Left lung (tissue), 10 donors: Measurements from ENCODE around the gene ZBTB8A. TPM values are rescaled to one million over a fixed set of nuclear protein-coding genes. Genes with fewer than 3 reads are reported as not detected.
A peak's percentile ranks its signal among the peaks of the same experiment; 100 is the strongest.
"Not testable (repeated sequence)": the region's sequence is repeated elsewhere in the genome, so short reads cannot be mapped to it uniquely, and the experiment has no call there.

ENCODE experiments used
- ATAC-seq: fragments of 200-7000 bp; cut with Tn5 transposase; one replicate; pipeline ENCODE4 v1.9.1; 2020; ENCODE audit warnings: moderate library complexity
- DNase-seq, 4 donors: peaks; one replicate each; pipeline ENCODE4 v3.0.0-alpha.2; 2013 to 2020
- H3K27ac ChIP-seq, 2 donors: fragments of 200-600 bp; sonication (generic) in 1 of 2; one replicate each; pipeline versions ENCODE4 v1.5.0 to v1.8.0; 2020 to 2021
- H3K27me3 ChIP-seq, 2 donors: fragments of 200-600 bp; sonication (generic) in 1 of 2; one replicate each; pipeline versions ENCODE4 v1.5.0 to v1.8.0; 2020 to 2021
- H3K36me3 ChIP-seq, 2 donors: fragments of 200-600 bp; sonication (generic) in 1 of 2; one replicate each; pipeline versions ENCODE4 v1.5.0 to v1.8.0; 2020 to 2021
- H3K4me1 ChIP-seq, 2 donors: fragments of 200-600 bp; one replicate each; pipeline ENCODE4 v1.8.0; 2021
- H3K4me3 ChIP-seq, 2 donors: fragments of 200-600 bp; sonication (generic) in 1 of 2; one replicate each; pipeline versions ENCODE4 v1.5.0 to v1.8.0; 2020 to 2021; ENCODE audit warnings: mild to moderate bottlenecking in 1 of 2
- H3K9me3 ChIP-seq, 2 donors: fragments of 200-600 bp; sonication (generic) in 1 of 2; one replicate each; pipeline versions ENCODE4 v1.5.0 to v1.8.0; 2020 to 2021
- intact Hi-C, 2 donors: fragments of 100-400 bp; cut with DNase I; formaldehyde crosslinking; loops; one replicate each; pipeline versions ENCODE4 v1.11.2 to v1.14.2; 2022
- polyA plus RNA-seq, 6 donors: library from polyadenylated mRNA; unstranded; fragments of 120-200 nt; gene quantifications; one replicate each; pipeline ENCODE4 v1.2.1, GENCODE V29; 2013; ENCODE audit not compliant: insufficient read length in 6 of 6
- total RNA-seq, 2 donors: library from RNA; stranded (reverse); fragmentation: NEBNext Ultra II Directional; extraction: Animal tissue kit (Norgen Biotek cat#: 25700); gene quantifications; one replicate each; pipeline ENCODE4 v1.2.1, GENCODE V29; 2021
- TF ChIP-seq, protein P1 (sequence below), 2 donors: fragments of 200-600 bp; sonication (generic) in 1 of 2; IDR thresholded peaks; one replicate each; pipeline versions ENCODE4 v1.5.0 to v1.8.0; 2021; ENCODE audit warnings: antibody characterized with exemption in 2 of 2
- donor health status: DM: no; HTN: yes; CAD: no.
- donor health status: DM: no; HTN: no; CAD: no.

The ZBTB8A gene
- total and polyA plus RNA-seq, 8 donors: 8.6 to 17.3 (median 14.4) TPM

GRCh38 chr1:32541064-32541566, 1.9 kb downstream of the ZBTB8A start:
- DNase-seq: no peak
- no peak overlapping the region for H3K27ac ChIP-seq
- H3K4me1 ChIP-seq: peaks cover 0 to 21% of the 10 kb centered on the region in 2 donors
- TF ChIP-seq, protein P1, sequence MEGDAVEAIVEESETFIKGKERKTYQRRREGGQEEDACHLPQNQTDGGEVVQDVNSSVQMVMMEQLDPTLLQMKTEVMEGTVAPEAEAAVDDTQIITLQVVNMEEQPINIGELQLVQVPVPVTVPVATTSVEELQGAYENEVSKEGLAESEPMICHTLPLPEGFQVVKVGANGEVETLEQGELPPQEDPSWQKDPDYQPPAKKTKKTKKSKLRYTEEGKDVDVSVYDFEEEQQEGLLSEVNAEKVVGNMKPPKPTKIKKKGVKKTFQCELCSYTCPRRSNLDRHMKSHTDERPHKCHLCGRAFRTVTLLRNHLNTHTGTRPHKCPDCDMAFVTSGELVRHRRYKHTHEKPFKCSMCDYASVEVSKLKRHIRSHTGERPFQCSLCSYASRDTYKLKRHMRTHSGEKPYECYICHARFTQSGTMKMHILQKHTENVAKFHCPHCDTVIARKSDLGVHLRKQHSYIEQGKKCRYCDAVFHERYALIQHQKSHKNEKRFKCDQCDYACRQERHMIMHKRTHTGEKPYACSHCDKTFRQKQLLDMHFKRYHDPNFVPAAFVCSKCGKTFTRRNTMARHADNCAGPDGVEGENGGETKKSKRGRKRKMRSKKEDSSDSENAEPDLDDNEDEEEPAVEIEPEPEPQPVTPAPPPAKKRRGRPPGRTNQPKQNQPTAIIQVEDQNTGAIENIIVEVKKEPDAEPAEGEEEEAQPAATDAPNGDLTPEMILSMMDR (IDR thresholded peaks at IDR 0.05): no peak
- ATAC-seq: no peak
- peaks cover 0 to 33% of the 10 kb centered on the region in 2 donors for H3K27me3 ChIP-seq
- no peak overlapping the region for H3K4me3 ChIP-seq
- no peaks in the 10 kb centered on the region for H3K36me3 ChIP-seq
- H3K9me3 ChIP-seq: no peaks in the 10 kb centered on the region
- intact Hi-C loops: no loop called here

- intact Hi-C loops: no loop called here
- H3K27me3 ChIP-seq: no peaks in the 10 kb centered on the region
- TF ChIP-seq, protein P1 (IDR thresholded peaks at IDR 0.05): no peak
- no peaks in the 10 kb centered on the region for H3K9me3 ChIP-seq
- H3K36me3 ChIP-seq: no peaks in the 10 kb centered on the region
- DNase-seq: no peak
- H3K4me3 ChIP-seq: no peak overlapping the region
- ATAC-seq: no peak
- H3K4me1 ChIP-seq: no peaks in the 10 kb centered on the region
- no peak overlapping the region for H3K27ac ChIP-seq
These were observed 7.4 kb downstream of the ZBTB8A start for GRCh38 chr1:32546611-32547010.

DNA sequence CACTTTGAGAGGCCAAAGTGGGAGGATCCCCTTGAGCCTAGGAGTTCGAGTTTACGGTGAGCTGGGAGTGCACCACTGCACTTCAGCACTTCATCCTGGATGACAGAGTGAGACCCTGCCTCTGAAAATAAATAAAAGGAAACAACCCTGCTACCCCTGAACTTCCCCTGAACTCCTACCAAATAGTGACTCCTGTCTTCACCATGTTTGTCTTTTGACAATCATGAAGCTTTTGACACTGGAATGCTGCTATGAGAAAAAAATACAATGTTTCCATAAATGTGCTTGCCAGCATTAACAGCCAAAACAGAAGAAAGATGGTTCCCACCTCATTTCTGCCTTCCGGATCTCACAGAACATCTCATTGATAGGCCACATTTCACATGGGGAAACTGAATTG, 10.4 kb downstream of the ZBTB8A start:
- TF ChIP-seq, protein P1 (IDR thresholded peaks at IDR 0.05): no peak
- Histone ChIP-seq H3K4me1 (no peaks in the 10 kb centered on the region), H3K4me3 (no peak overlapping the region), H3K27ac (no peak overlapping the region), H3K9me3 (no peaks in the 10 kb centered on the region), H3K27me3 (no peaks in the 10 kb centered on the region), H3K36me3 (no peaks in the 10 kb centered on the region)
- intact Hi-C loops: no loop called here
- DNase-seq: peak in 2 of 4 donors; percentile 64 to 65
- no peak for ATAC-seq

DNA sequence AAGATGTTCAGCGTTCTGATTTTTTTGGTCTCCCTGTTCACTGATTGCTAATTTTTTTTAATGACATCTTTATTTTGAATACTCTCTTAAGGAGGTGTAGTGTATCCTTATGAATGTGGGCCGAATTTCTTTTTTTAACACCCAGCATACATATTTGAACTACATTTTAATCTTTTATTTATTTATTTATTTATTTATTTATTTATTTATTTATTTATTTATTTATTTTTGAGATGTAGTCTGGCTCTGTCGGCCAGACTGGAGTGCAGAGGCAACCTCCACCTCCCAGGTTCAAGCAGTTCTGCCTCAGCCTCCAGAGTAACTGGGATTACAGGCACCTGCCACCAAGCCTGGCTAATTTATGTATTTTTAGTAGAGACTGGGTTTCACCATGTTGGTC, 15.1 kb downstream of the ZBTB8A start:
- H3K27me3 ChIP-seq: no peaks in the 10 kb centered on the region
- H3K36me3 ChIP-seq: peaks cover 0 to 8% of the 10 kb centered on the region in 2 donors
- H3K4me1 ChIP-seq: no peaks in the 10 kb centered on the region
- TF ChIP-seq, protein P1 (IDR thresholded peaks at IDR 0.05): no peak
- intact Hi-C loops: no loop called here
- DNase-seq: no peak
- H3K9me3 ChIP-seq: no peaks in the 10 kb centered on the region
- no peak for ATAC-seq
- no peak overlapping the region for H3K4me3 ChIP-seq
- no peak overlapping the region for H3K27ac ChIP-seq

- DNase-seq, H3K4me3 ChIP-seq, ATAC-seq, H3K4me1 ChIP-seq, intact Hi-C loops, H3K9me3 ChIP-seq, H3K27ac ChIP-seq, H3K27me3 ChIP-seq: not testable (repeated sequence)
- peaks cover 0 to 23% of the 10 kb centered on the region in 2 donors for H3K36me3 ChIP-seq
These were observed 17.8 kb downstream of the ZBTB8A start for GRCh38 chr1:32557035-32557434.

DNA sequence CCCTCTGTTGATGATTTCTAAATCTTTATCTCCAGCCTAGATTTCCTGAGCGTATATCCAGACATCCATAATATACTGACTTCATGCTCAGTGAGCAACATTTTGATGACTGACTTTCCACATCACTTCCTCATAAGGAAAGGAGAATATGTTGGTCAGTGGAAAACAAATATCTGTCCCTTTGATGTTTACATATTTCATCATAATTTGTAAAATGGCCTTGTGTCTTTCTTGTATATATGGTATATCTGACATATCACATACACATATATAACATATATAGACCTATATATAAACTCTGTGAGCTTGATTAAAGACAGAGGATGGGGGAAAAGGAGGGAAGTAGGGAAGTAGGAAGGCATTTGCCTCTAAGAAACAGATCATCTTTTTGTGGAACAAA, 18.6 kb downstream of the ZBTB8A start:
- DNase-seq (no peak), ATAC-seq (no peak)
- Histone ChIP-seq H3K36me3 (peaks cover 0 to 23% of the 10 kb centered on the region in 2 donors), H3K4me3 (no peak overlapping the region), H3K27me3 (no peaks in the 10 kb centered on the region), H3K27ac (no peak overlapping the region), H3K4me1 (no peaks in the 10 kb centered on the region), H3K9me3 (no peaks in the 10 kb centered on the region)
- intact Hi-C loops: no loop called here
- TF ChIP-seq, protein P1 (IDR thresholded peaks at IDR 0.05): no peak
